Renal cortex interstitium (tissue), 11 donors: ENCODE results near the gene SLC26A1. TPM values are rescaled to one million over a fixed set of nuclear protein-coding genes. Genes with fewer than 3 reads are reported as not detected.
"Not testable (repeated sequence)": the region's sequence is repeated elsewhere in the genome, so short reads cannot be mapped to it uniquely, and the experiment has no call there.

Experiments
- DNase-seq, 11 donors: peaks; one replicate each; pipeline ENCODE4 v3.0.0-alpha.2; 2013; ENCODE audit warnings: low read depth in 9 of 11, low spot score in 4 of 11; ENCODE audit errors: extremely low read depth in 1 of 11
- polyA plus RNA-seq, 3 donors: library from polyadenylated mRNA; unstranded; fragments of 120-200 nt; gene quantifications; one replicate each; pipeline ENCODE4 v1.2.1, GENCODE V29; 2013; ENCODE audit not compliant: insufficient read length in 3 of 3

The SLC26A1 gene
- polyA plus RNA-seq, 3 donors = 8.2 to 15.9 (median 14.0) TPM

- DNase-seq = no peak
These were observed 42.0 kb downstream of the SLC26A1 start for GRCh38 chr4:951186-951585.

GRCh38 chr4:950136-951020, 42.8 kb downstream of the SLC26A1 start:
- DNase-seq = no peak

- DNase-seq = no peak
These were observed 43.5 kb downstream of the SLC26A1 start for GRCh38 chr4:949656-950055.

GRCh38 chr4:948936-949300, 44.3 kb downstream of the SLC26A1 start:
- DNase-seq = no peak

- DNase-seq = no peak
These were observed 44.9 kb downstream of the SLC26A1 start for GRCh38 chr4:948101-948935.

- DNase-seq = no peak
These were observed 45.7 kb downstream of the SLC26A1 start for GRCh38 chr4:947491-947971.

GRCh38 chr4:946517-947471, 46.4 kb downstream of the SLC26A1 start:
- no peak for DNase-seq

GRCh38 chr4:946103-946450, 47.1 kb downstream of the SLC26A1 start:
- no peak for DNase-seq

GRCh38 chr4:945274-946102, 47.7 kb downstream of the SLC26A1 start:
- DNase-seq = no peak

GRCh38 chr4:939508-939907, 53.7 kb downstream of the SLC26A1 start:
- not testable (repeated sequence) for DNase-seq

Other genes starting within 250 kb of the SLC26A1 start
- 1 to 10 TPM; 1.2 to 4.0 (median 3.2) TPM for gene CPLX1, start 167.3 kb downstream of the SLC26A1 start, polyA plus RNA-seq
- gene GAK, start 61.1 kb downstream of the SLC26A1 start, polyA plus RNA-seq = 10 to 100 TPM; 52.5 to 87.8 (median 68.3) TPM
- gene TMEM175, start 60.9 kb downstream of the SLC26A1 start, polyA plus RNA-seq = 10 to 100 TPM; 20.6 to 29.6 (median 26.3) TPM
- gene DGKQ, start 19.8 kb downstream of the SLC26A1 start, polyA plus RNA-seq = 10 to 100 TPM in 1 of 3 donors, 1 to 10 TPM in 2; 5.5 to 10.4 (median 8.6) TPM
- 10 to 100 TPM; 11.5 to 19.0 (median 17.4) TPM for gene IDUA, start 6.4 kb downstream of the SLC26A1 start, polyA plus RNA-seq
- 10 to 100 TPM; 35.1 to 43.3 (median 36.3) TPM for gene FGFRL1, start 18.2 kb upstream of the SLC26A1 start, polyA plus RNA-seq
- 10 to 100 TPM in 2 of 3 donors, 1 to 10 TPM in 1; 9.4 to 19.3 (median 10.0) TPM for gene RNF212, start 120.2 kb upstream of the SLC26A1 start, polyA plus RNA-seq
- 10 to 100 TPM in 1 of 3 donors, 1 to 10 TPM in 2; 5.0 to 20.7 (median 9.5) TPM for gene SPON2, start 179.2 kb upstream of the SLC26A1 start, polyA plus RNA-seq